OCI-LY1 (cell line): ENCODE results near the gene PPP5C.

Experiments
- CTCF ChIP-seq: fragments of 200-600 bp; sonication (generic), shearing (Covaris generic); IDR thresholded peaks from 2 replicates; pipeline ENCODE4 v1.5.1; 2017; ENCODE audit warnings: mild to moderate bottlenecking, antibody characterized with exemption, low read length, moderate library complexity, mixed read lengths
- EZH2 ChIP-seq: fragments of 200-600 bp; sonication (generic), shearing (Covaris generic); IDR thresholded peaks from 2 replicates; pipeline ENCODE4 v1.8.0; 2017; ENCODE audit warnings: borderline replicate concordance, mixed run types, mild to moderate bottlenecking, antibody characterized with exemption, low read length, moderate library complexity, mixed read lengths

- TF ChIP-seq CTCF (no peak), EZH2 (no peak)
These were observed 11.1 kb downstream of the PPP5C start for GRCh38 chr19:46357846-46358583.
